A549 (cell line): ENCODE data around the gene INSIG2.
"Not testable (repeated sequence)": the region's sequence is repeated elsewhere in the genome, so short reads cannot be mapped to it uniquely, and the experiment has no call there.

Source experiments
- EP300 ChIP-seq, 2 experiments: fragments of >200 bp; sonication (Bioruptor Twin); formaldehyde crosslinking; IDR thresholded peaks; 2 replicates in 1 of 2; 3 replicates in 1 of 2; pipeline ENCODE4 v1.6.1; 2016 to 2017
- POLR2A ChIP-seq: IDR thresholded peaks from 2 replicates; pipeline ENCODE4 v1.6.1; 2012; ENCODE audit warnings: mild to moderate bottlenecking, low read length
- RAD21 ChIP-seq, 2 experiments: fragments of >200 bp in 1 of 2; sonication (Bioruptor Twin) in 1 of 2; formaldehyde crosslinking in 1 of 2; IDR thresholded peaks in 1 of 2; conservative IDR thresholded peaks in 1 of 2; 2 replicates in 1 of 2; 3 replicates in 1 of 2; pipeline ENCODE4 v1.6.1; 2012 to 2018; ENCODE audit warnings: inconsistent platforms in 1 of 2
- SMC3 ChIP-seq: fragments of >200 bp; sonication (Bioruptor Twin); formaldehyde crosslinking; IDR thresholded peaks from 3 replicates; pipeline ENCODE4 v1.6.1; 2018; ENCODE audit warnings: inconsistent platforms
- SREBF2 ChIP-seq: fragments of 450-650 bp; IDR thresholded peaks from 2 replicates; pipeline ENCODE4 v1.6.1; 2014; ENCODE audit warnings: mild to moderate bottlenecking, moderate library complexity
- TF ChIP-seq, protein P1 (sequence below): fragments of >200 bp; sonication (Bioruptor Twin); formaldehyde crosslinking; IDR thresholded peaks from 3 replicates; pipeline ENCODE4 v1.5.1; 2016
- TF ChIP-seq, protein P2 (sequence below): IDR thresholded peaks from 2 replicates; pipeline ENCODE4 v1.6.1; 2012

DNA sequence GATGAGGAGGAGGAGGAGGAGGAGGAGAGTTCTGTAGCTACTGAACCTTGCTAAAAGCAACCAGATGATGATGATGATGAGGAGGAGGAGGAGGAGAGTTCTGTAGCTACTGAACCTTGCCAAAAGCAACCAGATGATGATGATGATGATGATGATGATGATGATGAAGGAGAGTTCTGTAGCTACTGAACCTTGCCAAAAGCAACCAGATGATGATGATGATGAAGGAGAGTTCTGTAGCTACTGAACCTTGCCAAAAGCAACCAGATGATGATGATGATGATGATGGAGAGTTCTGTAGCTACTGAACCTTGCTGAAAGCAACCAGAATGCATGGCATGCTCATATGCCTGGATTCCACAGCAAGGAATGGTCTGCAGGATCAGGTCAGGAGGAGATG lies 5.8 kb downstream of the INSIG2 start:
- TF ChIP-seq RAD21 (conservative IDR thresholded peaks at IDR 0.05 in 1 of 2, IDR thresholded peaks at IDR 0.05 in 1 of 2); SMC3; EP300 (IDR thresholded peaks at IDR 0.05); POLR2A; SREBF2: not testable (repeated sequence)
- TF ChIP-seq, protein P1, sequence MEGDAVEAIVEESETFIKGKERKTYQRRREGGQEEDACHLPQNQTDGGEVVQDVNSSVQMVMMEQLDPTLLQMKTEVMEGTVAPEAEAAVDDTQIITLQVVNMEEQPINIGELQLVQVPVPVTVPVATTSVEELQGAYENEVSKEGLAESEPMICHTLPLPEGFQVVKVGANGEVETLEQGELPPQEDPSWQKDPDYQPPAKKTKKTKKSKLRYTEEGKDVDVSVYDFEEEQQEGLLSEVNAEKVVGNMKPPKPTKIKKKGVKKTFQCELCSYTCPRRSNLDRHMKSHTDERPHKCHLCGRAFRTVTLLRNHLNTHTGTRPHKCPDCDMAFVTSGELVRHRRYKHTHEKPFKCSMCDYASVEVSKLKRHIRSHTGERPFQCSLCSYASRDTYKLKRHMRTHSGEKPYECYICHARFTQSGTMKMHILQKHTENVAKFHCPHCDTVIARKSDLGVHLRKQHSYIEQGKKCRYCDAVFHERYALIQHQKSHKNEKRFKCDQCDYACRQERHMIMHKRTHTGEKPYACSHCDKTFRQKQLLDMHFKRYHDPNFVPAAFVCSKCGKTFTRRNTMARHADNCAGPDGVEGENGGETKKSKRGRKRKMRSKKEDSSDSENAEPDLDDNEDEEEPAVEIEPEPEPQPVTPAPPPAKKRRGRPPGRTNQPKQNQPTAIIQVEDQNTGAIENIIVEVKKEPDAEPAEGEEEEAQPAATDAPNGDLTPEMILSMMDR: not testable (repeated sequence)
- TF ChIP-seq, protein P2, sequence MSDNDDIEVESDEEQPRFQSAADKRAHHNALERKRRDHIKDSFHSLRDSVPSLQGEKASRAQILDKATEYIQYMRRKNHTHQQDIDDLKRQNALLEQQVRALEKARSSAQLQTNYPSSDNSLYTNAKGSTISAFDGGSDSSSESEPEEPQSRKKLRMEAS: not testable (repeated sequence)
